GM23338 (cell line): ENCODE measurements around the gene GLIPR1. TPM values are rescaled to one million over a fixed set of nuclear protein-coding genes. Genes with fewer than 3 reads are reported as not detected.

Source experiments
- ATAC-seq: fragments of 200-7000 bp; cut with Tn5 transposase; 3 replicates; pipeline ENCODE4 v1.9.1; 2020
- DNase-seq: peaks from one replicate; pipeline ENCODE4 v3.0.0-alpha.2; 2015; ENCODE audit warnings: low spot score
- H2AFZ ChIP-seq: fragments of 200-600 bp; sonication (generic); 2 replicates; pipeline ENCODE4 v1.8.0; 2016; ENCODE audit warnings: antibody characterized with exemption, mild to moderate bottlenecking, moderate library complexity
- H3F3A ChIP-seq: fragments of 200-600 bp; sonication (generic); replicated peaks from 2 replicates; pipeline ENCODE4 v1.8.0; 2017; ENCODE audit warnings: antibody characterized with exemption, mixed run types, low read depth
- H3K27ac ChIP-seq: fragments of 200-600 bp; sonication (generic); 2 replicates; pipeline ENCODE4 v1.6.1; 2016; ENCODE audit warnings: low read depth
- H3K27me3 ChIP-seq: fragments of 200-600 bp; sonication (generic); 2 replicates; pipeline ENCODE4 v1.8.0; 2016; ENCODE audit warnings: mild to moderate bottlenecking, mixed run types, moderate library complexity; ENCODE audit not compliant: insufficient read depth
- H3K36me3 ChIP-seq: fragments of 200-600 bp; sonication (generic); 2 replicates; pipeline ENCODE4 v1.8.0; 2016; ENCODE audit warnings: mild to moderate bottlenecking; ENCODE audit not compliant: insufficient read depth
- H3K4me1 ChIP-seq: fragments of 200-600 bp; sonication (generic); 2 replicates; pipeline ENCODE4 v1.8.0; 2016; ENCODE audit warnings: mild to moderate bottlenecking, moderate library complexity; ENCODE audit not compliant: insufficient read depth
- H3K4me2 ChIP-seq: fragments of 200-600 bp; sonication (generic); 2 replicates; pipeline ENCODE4 v1.7.1; 2017; ENCODE audit warnings: mixed run types
- H3K4me3 ChIP-seq: fragments of 200-600 bp; sonication (generic); 2 replicates; pipeline ENCODE4 v1.6.1; 2016; ENCODE audit warnings: mixed run types
- H3K79me2 ChIP-seq: fragments of 200-600 bp; sonication (generic); replicated peaks from 2 replicates; pipeline ENCODE4 v1.8.0; 2017; ENCODE audit warnings: mild to moderate bottlenecking; ENCODE audit not compliant: insufficient read depth
- H3K9me2 ChIP-seq: fragments of 200-600 bp; sonication (generic); 2 replicates; pipeline ENCODE4 v1.8.0; 2017; ENCODE audit not compliant: insufficient read depth
- H4K20me1 ChIP-seq: fragments of 200-600 bp; sonication (generic); replicated peaks from 2 replicates; pipeline ENCODE4 v1.8.0; 2017; ENCODE audit warnings: mild to moderate bottlenecking; ENCODE audit not compliant: insufficient read depth
- H3K27ac Mint-ChIP-seq: 2 replicates; pipeline ENCODE4 v1.8.0; 2020; ENCODE audit warnings: inconsistent platforms, mild to moderate bottlenecking, moderate library complexity, mixed read lengths
- H3K27me3 Mint-ChIP-seq: 3 replicates; pipeline ENCODE4 v1.8.0; 2022; ENCODE audit warnings: low read depth, mild to moderate bottlenecking, moderate library complexity, mixed read lengths, inconsistent platforms; ENCODE audit not compliant: insufficient read depth, poor library complexity
- H3K36me3 Mint-ChIP-seq: 3 replicates; pipeline ENCODE4 v1.8.0; 2021; ENCODE audit warnings: low read depth, mild to moderate bottlenecking, inconsistent platforms, moderate library complexity, mixed read lengths
- H3K4me1 Mint-ChIP-seq: 3 replicates; pipeline ENCODE4 v1.8.0; 2020; ENCODE audit warnings: mild to moderate bottlenecking, inconsistent platforms, mixed read lengths
- H3K4me3 Mint-ChIP-seq: 3 replicates; pipeline ENCODE4 v1.8.0; 2021; ENCODE audit warnings: moderate library complexity, mild to moderate bottlenecking, inconsistent platforms, mixed read lengths
- H3K9me3 Mint-ChIP-seq: 3 replicates; pipeline ENCODE4 v1.8.0; 2020; ENCODE audit warnings: moderate library complexity, mild to moderate bottlenecking, inconsistent platforms, mixed read lengths
- CTCF ChIP-seq, 2 experiments: fragments of 200-600 bp in 1 of 2; sonication (generic) in 1 of 2; conservative IDR thresholded peaks; 2 replicates each; pipeline versions ENCODE4 v1.5.1 to v1.6.1; 2016 to 2017; ENCODE audit warnings: antibody characterized with exemption in 2 of 2, low read depth in 2 of 2, mild to moderate bottlenecking in 2 of 2, moderate library complexity in 1 of 2
- ETS1 ChIP-seq: IDR thresholded peaks from 2 replicates; pipeline ENCODE4 v1.6.1; 2016; ENCODE audit warnings: antibody characterized with exemption
- EZH2 ChIP-seq: fragments of 200-600 bp; sonication (generic); IDR thresholded peaks from one replicate; pipeline ENCODE4 v1.8.0; 2017; ENCODE audit warnings: antibody characterized with exemption, mild to moderate bottlenecking, low read depth; ENCODE audit not compliant: unreplicated experiment
- EZH2phosphoT487 ChIP-seq: fragments of 200-600 bp; sonication (generic); IDR thresholded peaks from one replicate; pipeline ENCODE4 v1.8.1; 2018; ENCODE audit warnings: antibody characterized with exemption; ENCODE audit not compliant: unreplicated experiment
- JUNB ChIP-seq: IDR thresholded peaks from one replicate; pipeline ENCODE4 v1.6.1; 2016; ENCODE audit warnings: antibody characterized with exemption; ENCODE audit not compliant: unreplicated experiment
- NANOG ChIP-seq: IDR thresholded peaks from 2 replicates; pipeline ENCODE4 v1.6.1; 2016; ENCODE audit warnings: antibody characterized with exemption, borderline replicate concordance
- POLR2AphosphoS5 ChIP-seq: IDR thresholded peaks from 2 replicates; pipeline ENCODE4 v1.6.1; 2016; ENCODE audit warnings: antibody characterized with exemption, low read depth
- REST ChIP-seq: IDR thresholded peaks from one replicate; pipeline ENCODE4 v1.6.1; 2018; ENCODE audit warnings: antibody characterized with exemption; ENCODE audit not compliant: unreplicated experiment
- STAT1 ChIP-seq: IDR thresholded peaks from one replicate; pipeline ENCODE4 v1.6.1; 2016; ENCODE audit warnings: antibody characterized with exemption; ENCODE audit not compliant: unreplicated experiment
- ZNF114 ChIP-seq: fragments of 250-450 bp; sonication (Bioruptor Pico); IDR thresholded peaks from 2 replicates; pipeline ENCODE4 v1.5.0; 2020; ENCODE audit warnings: mild to moderate bottlenecking, moderate library complexity
- ZNF331 ChIP-seq: fragments of 250-450 bp; sonication (Bioruptor Pico); IDR thresholded peaks from 2 replicates; pipeline ENCODE4 v1.5.0; 2020; ENCODE audit warnings: low read depth, mild to moderate bottlenecking, moderate library complexity
- polyA plus RNA-seq: library from polyadenylated mRNA; unstranded; fragments of >200 nt; fragmentation: Nextera tagmentation; extraction: Ambion mirVana; gene quantifications from 2 replicates; pipeline ENCODE4 v1.2.1, GENCODE V29; 2016
- total RNA-seq: library from RNA; depleted of rRNA; stranded (reverse); fragments of >200 nt; shearing (Covaris generic); gene quantifications from 2 replicates; pipeline ENCODE4 v1.2.3, GENCODE V29; 2014

Gene GLIPR1
- total and polyA plus RNA-seq, 2 experiments from 2014 or later = 0.03 to 6.1 TPM

GRCh38 chr12:75452675-75453330, 27.8 kb upstream of the GLIPR1 start (continued):
- no peak for TF ChIP-seq ETS1
- TF ChIP-seq JUNB = no peak
- no peak for TF ChIP-seq ZNF114 (CRISPR knock-in tag)
- TF ChIP-seq EZH2phosphoT487 = no peak
- TF ChIP-seq REST = no peak

GRCh38 chr12:75455839-75456238, 24.7 kb upstream of the GLIPR1 start:
- H2AFZ ChIP-seq = no peak overlapping the region
- H3K36me3 ChIP-seq = peaks cover 15% of the 10 kb centered on the region; the same call in 1 of the 2 replicates
- Mint-ChIP-seq H3K36me3 (peaks cover 30% of the 10 kb centered on the region), H3K9me3 (peaks cover 33% of the 10 kb centered on the region), H3K27me3 (no peaks in the 10 kb centered on the region), H3K4me1 (no peaks in the 10 kb centered on the region; the same call in 2 of the 3 replicates), H3K4me3 (no peak overlapping the region), H3K27ac (no peak overlapping the region)
- no peak overlapping the region for H3K4me2 ChIP-seq
- H3K79me2 ChIP-seq = no peaks in the 10 kb centered on the region
- no peak overlapping the region for H3K27ac ChIP-seq
- H3K9me2 ChIP-seq = no peaks in the 10 kb centered on the region
- no peaks in the 10 kb centered on the region for H4K20me1 ChIP-seq
- no peaks in the 10 kb centered on the region for H3K27me3 ChIP-seq
- ATAC-seq (no peak), DNase-seq (no peak)
- no peaks in the 10 kb centered on the region for H3K4me1 ChIP-seq
- no peaks in the 10 kb centered on the region for H3F3A ChIP-seq
- H3K4me3 ChIP-seq = no peak overlapping the region
- TF ChIP-seq EZH2 = no peak
- no peak for TF ChIP-seq CTCF (conservative IDR thresholded peaks at IDR 0.05; ENCODE audit: low read depth in 2 of 2)
- no peak for TF ChIP-seq POLR2AphosphoS5
- no peak for TF ChIP-seq ZNF331 (CRISPR knock-in tag)
- TF ChIP-seq EZH2phosphoT487 = no peak
- TF ChIP-seq STAT1 = no peak
- TF ChIP-seq NANOG = no peak
- no peak for TF ChIP-seq ZNF114 (CRISPR knock-in tag)
- TF ChIP-seq JUNB = no peak
- no peak for TF ChIP-seq REST
- no peak for TF ChIP-seq ETS1
